ENCODE measurements around the gene PDC.
"Not testable (repeated sequence)": the region's sequence is repeated elsewhere in the genome, so short reads cannot be mapped to it uniquely, and the experiment has no call there.

PDC gene

DNA sequence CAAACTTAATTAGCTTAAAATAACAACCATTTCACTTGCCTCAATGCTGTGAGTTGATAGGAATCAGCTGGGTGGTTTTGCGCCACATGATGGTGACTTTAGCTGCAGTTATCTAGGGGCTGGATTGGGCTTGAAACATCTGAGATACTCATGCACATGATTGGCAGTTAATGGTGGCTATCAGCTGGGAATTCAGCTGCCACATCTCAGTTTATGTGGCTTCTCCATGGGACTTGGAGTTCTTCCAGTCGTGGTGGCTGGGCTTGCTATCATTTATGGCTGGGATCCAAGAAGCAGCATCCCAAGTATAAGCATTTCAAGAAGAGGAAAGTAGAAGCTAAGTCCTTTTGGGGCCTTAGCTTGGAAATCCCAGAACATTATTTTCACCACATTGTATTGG, 36.4 kb downstream of the PDC start:
- Histone ChIP-seq H3K4me1 (ENCODE audit: control insufficient read depth, insufficient read depth, low read length) (no peaks in the 10 kb centered on the region), H3K4me3 (ENCODE audit: low read depth, low read length) (no peak overlapping the region), H3K36me3 (ENCODE audit: control insufficient read depth, insufficient read depth, low read length) (no peaks in the 10 kb centered on the region), H3K27me3 (ENCODE audit: control insufficient read depth, insufficient read depth, low read length) (no peaks in the 10 kb centered on the region), H3K9me3 (ENCODE audit: control insufficient read depth, insufficient read depth, low read length) (no peaks in the 10 kb centered on the region), H3K9ac (ENCODE audit: low read depth, low read length) (no peak overlapping the region)

DNA sequence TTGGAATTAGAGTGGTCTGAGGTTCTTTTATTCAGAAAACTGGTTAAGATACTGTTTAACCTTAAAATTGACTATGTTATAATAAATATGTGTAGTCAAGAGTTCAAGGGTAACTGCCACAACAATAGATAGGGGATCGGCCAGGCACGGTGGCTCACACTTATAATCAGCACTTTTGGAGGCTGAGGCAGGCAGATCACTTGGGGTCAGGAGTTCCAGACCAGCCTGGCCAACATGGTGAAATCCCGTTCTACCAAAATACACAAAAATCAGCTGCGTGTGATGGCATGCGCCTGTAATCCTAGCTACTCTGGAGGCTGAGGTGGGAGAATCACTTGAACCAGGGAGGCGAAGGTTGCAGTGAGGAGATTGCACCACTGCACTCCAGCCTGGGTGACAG, 39.5 kb downstream of the PDC start:
- H3K9me3 ChIP-seq (ENCODE audit: control insufficient read depth, insufficient read depth, low read length): no peaks in the 10 kb centered on the region
- H3K4me1 ChIP-seq (ENCODE audit: control insufficient read depth, insufficient read depth, low read length): no peaks in the 10 kb centered on the region
- no peak overlapping the region for H3K4me3 ChIP-seq (ENCODE audit: low read depth, low read length)
- H3K36me3 ChIP-seq (ENCODE audit: control insufficient read depth, insufficient read depth, low read length): no peaks in the 10 kb centered on the region
- H3K27me3 ChIP-seq (ENCODE audit: control insufficient read depth, insufficient read depth, low read length): no peaks in the 10 kb centered on the region
- H3K9ac ChIP-seq (ENCODE audit: low read depth, low read length): no peak overlapping the region

DNA sequence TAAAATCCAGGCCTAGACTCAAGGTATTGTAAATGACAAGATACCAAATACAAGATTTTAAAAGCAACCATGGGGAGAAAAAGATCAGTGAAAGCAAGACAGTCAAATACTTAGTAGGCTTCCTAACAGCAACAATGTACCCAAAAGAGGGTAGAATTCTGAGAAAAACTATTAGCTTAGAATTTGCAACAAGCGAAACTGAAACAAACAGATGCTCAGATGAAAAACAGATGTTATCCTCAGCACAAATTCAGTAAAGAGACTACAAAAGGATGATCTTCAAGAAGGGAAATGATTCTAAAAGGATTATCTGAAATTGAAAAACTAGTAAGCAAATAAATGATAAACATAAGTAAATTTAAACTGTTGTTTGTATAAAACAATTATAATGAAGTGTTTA, 40.0 kb downstream of the PDC start:
- H3K27me3 ChIP-seq (ENCODE audit: control insufficient read depth, insufficient read depth, low read length): no peaks in the 10 kb centered on the region
- no peak overlapping the region for H3K4me3 ChIP-seq (ENCODE audit: low read depth, low read length)
- no peaks in the 10 kb centered on the region for H3K36me3 ChIP-seq (ENCODE audit: control insufficient read depth, insufficient read depth, low read length)
- no peak overlapping the region for H3K9ac ChIP-seq (ENCODE audit: low read depth, low read length)
- H3K9me3 ChIP-seq (ENCODE audit: control insufficient read depth, insufficient read depth, low read length): no peaks in the 10 kb centered on the region
- H3K4me1 ChIP-seq (ENCODE audit: control insufficient read depth, insufficient read depth, low read length): no peaks in the 10 kb centered on the region

DNA sequence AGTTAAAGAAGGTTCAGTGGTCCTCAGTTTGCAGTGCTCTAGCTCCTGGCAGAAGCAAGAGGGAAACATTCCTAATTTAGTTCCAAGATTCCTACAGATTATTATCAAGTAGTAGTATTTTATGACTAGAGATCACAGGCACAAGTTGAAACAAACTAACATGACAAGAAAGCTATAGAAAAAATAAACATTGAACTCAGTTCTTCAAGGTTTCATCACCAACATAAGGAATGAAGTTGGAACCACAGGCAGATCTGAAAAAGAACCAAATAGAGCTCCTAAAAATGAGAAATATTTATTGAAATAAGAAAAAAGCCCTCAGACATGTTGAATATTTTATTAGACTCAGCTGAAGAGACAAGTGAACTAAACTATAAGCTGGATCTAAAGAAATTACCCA, 40.6 kb downstream of the PDC start:
- Histone ChIP-seq H3K27me3 (ENCODE audit: control insufficient read depth, insufficient read depth, low read length) (no peaks in the 10 kb centered on the region), H3K4me3 (ENCODE audit: low read depth, low read length) (no peak overlapping the region), H3K4me1 (ENCODE audit: control insufficient read depth, insufficient read depth, low read length) (no peaks in the 10 kb centered on the region), H3K9me3 (ENCODE audit: control insufficient read depth, insufficient read depth, low read length) (no peaks in the 10 kb centered on the region), H3K9ac (ENCODE audit: low read depth, low read length) (no peak overlapping the region), H3K36me3 (ENCODE audit: control insufficient read depth, insufficient read depth, low read length) (no peaks in the 10 kb centered on the region)

DNA sequence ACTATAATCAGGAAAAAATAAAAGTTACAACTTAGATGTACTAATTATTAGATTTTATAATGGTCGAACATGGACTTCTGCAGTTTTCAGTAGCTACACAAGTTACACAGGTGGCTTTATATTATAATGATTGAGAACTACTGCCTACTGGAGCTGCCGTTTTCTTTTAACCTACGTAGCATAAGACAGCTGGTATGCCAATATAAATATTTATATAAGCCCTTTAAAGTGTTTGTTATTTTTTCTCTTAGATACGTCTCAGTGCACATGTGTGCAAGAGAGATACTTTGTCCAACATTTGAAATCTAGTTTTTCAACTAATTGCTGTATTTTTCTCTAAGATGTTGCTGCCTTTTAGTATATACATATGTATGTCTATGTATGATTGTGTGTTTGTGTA, 42.4 kb downstream of the PDC start:
- Histone ChIP-seq H3K4me1 (ENCODE audit: control insufficient read depth, insufficient read depth, low read length) (no peaks in the 10 kb centered on the region), H3K9ac (ENCODE audit: low read depth, low read length) (no peak overlapping the region), H3K36me3 (ENCODE audit: control insufficient read depth, insufficient read depth, low read length) (no peaks in the 10 kb centered on the region), H3K27me3 (ENCODE audit: control insufficient read depth, insufficient read depth, low read length) (no peaks in the 10 kb centered on the region), H3K4me3 (ENCODE audit: low read depth, low read length) (no peak overlapping the region), H3K9me3 (ENCODE audit: control insufficient read depth, insufficient read depth, low read length) (no peaks in the 10 kb centered on the region)

DNA sequence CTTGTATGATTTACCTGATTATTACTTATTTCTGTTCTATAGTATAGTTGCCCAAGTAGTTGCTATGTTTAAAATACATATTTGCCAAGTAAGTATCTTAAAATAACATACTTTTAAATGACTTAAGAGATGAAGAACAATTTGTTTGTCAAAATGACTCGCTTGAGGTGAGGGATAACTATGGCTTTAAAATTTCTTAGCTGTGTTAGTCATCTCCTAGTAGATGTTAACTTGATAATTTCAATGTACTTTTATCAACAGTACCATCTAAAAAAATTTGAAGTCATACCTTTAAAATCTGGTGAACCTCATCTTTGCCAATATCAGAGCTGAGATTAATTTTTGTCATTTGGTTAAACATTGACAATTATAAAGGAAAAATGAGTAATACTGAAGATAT, 47.6 kb downstream of the PDC start:
- H3K4me3 ChIP-seq (ENCODE audit: low read depth, low read length): no peak overlapping the region
- H3K36me3 ChIP-seq (ENCODE audit: control insufficient read depth, insufficient read depth, low read length): no peaks in the 10 kb centered on the region

DNA sequence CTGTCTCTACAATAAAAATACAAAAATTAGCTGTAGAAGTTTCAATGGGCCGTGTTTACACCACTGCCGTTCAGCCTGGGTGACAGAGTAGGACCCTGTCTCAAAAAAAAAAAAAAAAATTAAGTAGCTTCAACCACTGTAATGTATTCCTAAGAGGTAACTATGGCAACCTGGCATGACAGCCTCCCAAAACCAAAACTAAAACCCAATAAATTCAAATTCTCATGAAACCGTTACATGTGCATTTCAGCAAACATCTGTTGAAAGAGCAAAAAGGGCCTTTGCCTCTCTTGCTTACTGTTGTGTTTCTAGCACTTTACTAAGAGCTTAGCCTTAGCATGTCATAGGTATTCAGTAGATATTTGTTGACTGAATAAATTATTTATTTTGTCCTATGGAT, 51.8 kb downstream of the PDC start:
- Histone ChIP-seq H3K9ac (ENCODE audit: low read depth, low read length) (no peak overlapping the region), H3K36me3 (ENCODE audit: control insufficient read depth, insufficient read depth, low read length) (no peaks in the 10 kb centered on the region), H3K4me1 (ENCODE audit: control insufficient read depth, insufficient read depth, low read length) (no peaks in the 10 kb centered on the region), H3K9me3 (ENCODE audit: control insufficient read depth, insufficient read depth, low read length) (no peaks in the 10 kb centered on the region), H3K27me3 (ENCODE audit: control insufficient read depth, insufficient read depth, low read length) (no peaks in the 10 kb centered on the region), H3K4me3 (ENCODE audit: low read depth, low read length) (no peak overlapping the region)

More for the DNA sequence above, 47.6 kb downstream of the PDC start:
- Histone ChIP-seq H3K9me3 (ENCODE audit: control insufficient read depth, insufficient read depth, low read length) (no peaks in the 10 kb centered on the region), H3K9ac (ENCODE audit: low read depth, low read length) (no peak overlapping the region), H3K4me1 (ENCODE audit: control insufficient read depth, insufficient read depth, low read length) (no peaks in the 10 kb centered on the region), H3K27me3 (ENCODE audit: control insufficient read depth, insufficient read depth, low read length) (no peaks in the 10 kb centered on the region)

DNA sequence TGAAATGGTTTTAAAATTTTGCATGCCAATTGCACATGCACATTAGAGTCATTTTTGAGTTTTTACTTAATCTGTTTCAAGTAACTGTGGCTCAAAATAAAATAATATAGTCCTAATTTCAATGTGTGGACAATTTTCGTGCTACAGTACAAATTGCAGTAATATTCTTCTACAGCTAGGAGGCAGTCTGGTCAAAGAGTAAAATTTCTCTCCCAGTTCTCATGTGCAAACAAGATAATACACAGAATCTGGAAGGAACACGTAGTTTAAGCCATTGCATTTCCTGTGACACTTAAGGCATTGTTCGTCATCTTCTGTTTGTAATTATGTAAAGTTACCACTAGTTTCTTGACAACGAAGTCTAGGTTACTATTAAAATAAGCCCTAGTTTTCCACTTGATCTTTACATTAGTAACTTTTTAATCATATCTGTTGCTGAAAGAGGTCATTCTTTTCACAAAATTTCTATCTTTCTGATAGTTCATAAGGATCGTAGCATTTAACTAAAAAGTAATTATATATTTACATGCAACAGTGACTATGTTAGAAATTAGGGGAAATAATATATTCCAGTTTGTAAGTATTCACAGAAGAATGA, 56.4 kb downstream of the PDC start:
- H3K4me1 ChIP-seq (ENCODE audit: control insufficient read depth, insufficient read depth, low read length): no peaks in the 10 kb centered on the region
- H3K4me3 ChIP-seq (ENCODE audit: low read depth, low read length): no peak overlapping the region
- H3K9me3 ChIP-seq (ENCODE audit: control insufficient read depth, insufficient read depth, low read length): no peaks in the 10 kb centered on the region
- H3K27me3 ChIP-seq (ENCODE audit: control insufficient read depth, insufficient read depth, low read length): no peaks in the 10 kb centered on the region
- no peaks in the 10 kb centered on the region for H3K36me3 ChIP-seq (ENCODE audit: control insufficient read depth, insufficient read depth, low read length)
- H3K9ac ChIP-seq (ENCODE audit: low read depth, low read length): no peak overlapping the region

DNA sequence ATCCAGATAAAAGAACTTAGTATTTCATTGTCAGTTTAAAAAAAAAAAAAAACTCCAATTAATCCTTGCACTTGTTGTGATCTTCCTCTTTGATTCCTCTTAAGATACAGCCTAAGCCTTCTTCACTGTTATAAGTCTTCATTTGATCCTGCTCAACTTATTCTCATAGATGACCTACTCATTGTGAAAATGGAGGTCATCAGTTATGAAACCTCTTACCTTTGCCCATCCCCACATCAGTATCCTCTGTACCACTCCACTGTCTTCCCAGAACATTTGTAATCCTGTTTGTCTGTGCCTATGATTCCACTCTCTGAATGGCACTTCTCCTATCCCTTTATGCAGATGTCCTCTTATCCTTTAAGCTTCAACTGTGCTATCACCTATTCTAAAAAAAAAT, 57.3 kb downstream of the PDC start:
- H3K9ac ChIP-seq (ENCODE audit: low read depth, low read length): no peak overlapping the region
- no peak overlapping the region for H3K4me3 ChIP-seq (ENCODE audit: low read depth, low read length)
- no peaks in the 10 kb centered on the region for H3K4me1 ChIP-seq (ENCODE audit: control insufficient read depth, insufficient read depth, low read length)
- no peaks in the 10 kb centered on the region for H3K9me3 ChIP-seq (ENCODE audit: control insufficient read depth, insufficient read depth, low read length)
- peaks cover 2% of the 10 kb centered on the region for H3K36me3 ChIP-seq (ENCODE audit: control insufficient read depth, insufficient read depth, low read length)
- H3K27me3 ChIP-seq (ENCODE audit: control insufficient read depth, insufficient read depth, low read length): no peaks in the 10 kb centered on the region

DNA sequence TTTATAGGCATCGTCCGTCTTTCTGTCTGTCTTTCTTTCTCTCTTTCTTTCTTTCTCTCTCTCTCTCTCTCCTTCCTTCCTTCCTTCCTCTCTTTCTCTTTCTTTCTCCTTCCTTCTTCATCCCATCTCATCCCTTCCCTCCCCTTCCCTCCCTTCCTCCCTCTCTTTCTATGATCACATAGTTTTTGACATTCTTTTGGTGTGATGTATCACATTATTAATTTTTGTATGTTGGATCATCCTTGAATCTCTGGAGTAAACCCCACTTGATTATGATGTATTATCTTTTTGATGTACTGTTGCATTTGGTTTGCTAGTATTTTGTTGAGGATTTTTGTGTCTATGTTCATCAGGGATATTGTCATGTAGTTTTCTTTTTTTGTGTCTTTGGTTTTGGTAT, 59.5 kb downstream of the PDC start:
- not testable (repeated sequence) for H3K27me3 ChIP-seq (ENCODE audit: control insufficient read depth, insufficient read depth, low read length); H3K9me3 ChIP-seq (ENCODE audit: control insufficient read depth, insufficient read depth, low read length); H3K9ac ChIP-seq (ENCODE audit: low read depth, low read length); H3K4me1 ChIP-seq (ENCODE audit: control insufficient read depth, insufficient read depth, low read length); H3K36me3 ChIP-seq (ENCODE audit: control insufficient read depth, insufficient read depth, low read length); H3K4me3 ChIP-seq (ENCODE audit: low read depth, low read length)

Measured in iPS-15b (cell line).